HG02973 (cell line): Measurements from ENCODE around the gene HOXA3.

Experiments
- ATAC-seq: cut with Tn5 transposase; IDR thresholded peaks from one replicate; pipeline ENCODE4 v1.9.1; 2021; ENCODE audit warnings: moderate library complexity; ENCODE audit not compliant: unreplicated experiment

HOXA3 gene

DNA sequence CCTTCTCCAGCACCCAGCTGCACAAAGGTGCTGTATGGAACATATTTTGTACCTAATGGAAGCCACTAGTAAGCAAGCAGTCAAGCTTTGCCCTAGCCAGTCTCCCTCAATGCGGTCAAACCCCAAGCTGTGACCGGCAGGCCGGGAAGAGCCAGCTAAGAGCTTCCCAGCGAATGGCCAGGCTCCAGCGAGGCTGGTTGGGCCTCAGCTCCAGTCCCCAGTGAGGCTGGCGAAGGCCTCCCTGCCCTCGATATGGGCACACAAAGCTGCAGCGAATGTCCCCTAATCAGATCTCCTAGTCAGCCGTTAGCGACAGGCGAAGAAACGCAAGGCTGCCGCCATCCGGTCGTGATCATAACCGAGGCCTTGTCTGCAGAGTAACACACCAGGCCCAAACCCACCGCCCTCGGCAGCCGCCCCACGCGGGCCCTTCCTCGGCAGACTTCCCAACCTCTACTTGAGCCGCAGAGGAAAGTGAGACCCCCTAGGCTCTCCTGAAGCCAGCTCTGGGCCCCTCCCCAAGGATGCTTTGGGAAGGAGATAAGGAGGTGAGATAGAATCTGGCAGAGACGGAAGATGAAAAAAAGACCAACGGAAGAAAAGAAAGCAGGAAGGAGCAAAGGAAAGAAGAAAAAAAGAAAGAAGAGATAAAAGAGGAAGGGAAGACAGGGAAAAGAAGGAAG is 16.0 kb upstream of the HOXA3 start:
- ATAC-seq = no peak

DNA sequence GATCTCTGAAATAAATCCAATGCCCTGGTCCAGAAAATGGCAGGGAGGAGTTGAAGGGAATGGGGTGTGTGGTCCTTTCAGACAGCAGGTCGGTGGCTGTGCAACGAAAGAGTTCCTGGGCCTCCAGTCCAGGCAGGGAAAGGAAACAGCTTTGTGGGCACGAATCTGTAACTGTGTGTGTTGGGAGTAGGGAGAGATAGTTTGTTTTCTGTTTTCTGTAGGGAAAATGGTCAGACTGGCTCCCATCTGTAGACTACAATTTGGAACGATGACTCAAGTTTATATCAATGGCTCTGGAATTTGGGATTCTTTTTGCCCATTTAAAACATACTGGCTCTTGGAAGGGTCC is 15.5 kb upstream of the HOXA3 start:
- no peak for ATAC-seq

DNA sequence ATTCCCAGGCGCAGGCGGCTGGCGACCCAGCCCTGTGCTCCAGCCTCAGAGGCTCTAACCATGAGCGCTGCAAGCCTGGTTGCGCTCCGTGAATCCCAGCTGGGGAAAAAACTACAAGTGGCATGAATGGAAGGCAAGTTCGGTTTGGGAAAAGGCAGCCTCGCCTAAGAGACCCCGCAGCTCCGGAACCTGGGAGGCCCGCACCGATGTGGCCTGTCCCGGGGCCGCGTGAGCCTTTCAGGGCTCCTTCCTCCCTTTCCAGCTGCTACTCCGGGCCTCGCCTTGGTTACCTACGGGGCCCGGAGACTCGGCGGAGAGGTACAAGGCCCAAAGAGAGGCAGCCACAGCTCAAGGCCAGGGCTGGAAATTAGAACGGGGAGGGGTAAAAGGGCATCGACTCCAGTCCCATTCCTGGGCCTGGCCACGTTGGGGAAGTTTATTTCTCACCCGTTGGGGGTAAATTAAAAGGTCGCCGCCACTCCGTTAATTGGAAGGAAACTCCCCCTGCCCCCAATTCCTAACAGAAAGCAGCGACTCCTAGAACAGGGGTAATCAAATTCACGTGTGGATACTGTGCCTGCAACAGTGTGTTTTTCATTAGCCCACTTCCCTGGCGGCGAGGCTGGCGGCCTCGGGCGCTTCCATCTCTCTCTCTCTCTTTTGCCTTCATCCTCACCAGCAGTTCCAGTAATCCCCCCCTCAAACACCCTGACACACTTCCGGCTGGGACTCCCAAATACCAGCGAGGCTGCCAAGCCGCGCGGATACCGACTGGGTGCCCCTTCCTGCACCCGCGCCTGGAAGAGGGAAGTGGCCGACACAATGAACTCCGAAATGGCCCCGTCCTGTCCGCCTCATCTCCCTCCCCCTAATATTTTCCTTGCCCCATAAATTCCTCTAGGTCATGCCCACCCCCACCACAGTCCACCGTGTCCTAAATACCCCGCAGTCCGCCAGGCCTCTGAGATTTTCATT is 14.4 kb upstream of the HOXA3 start:
- no peak for ATAC-seq

DNA sequence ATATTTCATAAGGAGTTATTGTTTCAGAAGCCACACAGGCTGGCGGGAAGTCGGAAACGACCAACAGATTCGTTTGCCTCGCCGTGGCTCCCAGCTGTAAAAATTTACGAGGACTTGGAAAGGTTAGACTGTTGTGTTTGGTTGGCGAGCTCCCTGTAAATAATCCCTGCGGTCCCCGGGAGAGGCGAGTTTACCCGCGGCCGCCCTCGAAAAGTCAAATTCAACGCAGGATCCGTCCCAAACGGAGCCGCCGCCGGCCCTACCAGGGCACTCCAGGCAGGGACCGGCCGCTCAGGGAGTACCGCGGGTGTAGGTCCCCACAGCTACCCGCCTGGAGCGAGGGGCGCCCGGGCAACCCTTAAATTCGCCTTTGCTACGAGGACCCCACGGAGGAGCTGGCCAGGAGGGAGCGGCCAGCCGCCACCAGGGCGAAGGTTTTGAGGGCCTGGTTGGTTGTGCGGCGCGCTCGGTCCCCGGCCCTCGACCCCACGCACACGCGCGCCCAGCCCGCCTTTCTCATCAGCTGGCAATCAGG is 13.7 kb upstream of the HOXA3 start:
- ATAC-seq = no peak

DNA sequence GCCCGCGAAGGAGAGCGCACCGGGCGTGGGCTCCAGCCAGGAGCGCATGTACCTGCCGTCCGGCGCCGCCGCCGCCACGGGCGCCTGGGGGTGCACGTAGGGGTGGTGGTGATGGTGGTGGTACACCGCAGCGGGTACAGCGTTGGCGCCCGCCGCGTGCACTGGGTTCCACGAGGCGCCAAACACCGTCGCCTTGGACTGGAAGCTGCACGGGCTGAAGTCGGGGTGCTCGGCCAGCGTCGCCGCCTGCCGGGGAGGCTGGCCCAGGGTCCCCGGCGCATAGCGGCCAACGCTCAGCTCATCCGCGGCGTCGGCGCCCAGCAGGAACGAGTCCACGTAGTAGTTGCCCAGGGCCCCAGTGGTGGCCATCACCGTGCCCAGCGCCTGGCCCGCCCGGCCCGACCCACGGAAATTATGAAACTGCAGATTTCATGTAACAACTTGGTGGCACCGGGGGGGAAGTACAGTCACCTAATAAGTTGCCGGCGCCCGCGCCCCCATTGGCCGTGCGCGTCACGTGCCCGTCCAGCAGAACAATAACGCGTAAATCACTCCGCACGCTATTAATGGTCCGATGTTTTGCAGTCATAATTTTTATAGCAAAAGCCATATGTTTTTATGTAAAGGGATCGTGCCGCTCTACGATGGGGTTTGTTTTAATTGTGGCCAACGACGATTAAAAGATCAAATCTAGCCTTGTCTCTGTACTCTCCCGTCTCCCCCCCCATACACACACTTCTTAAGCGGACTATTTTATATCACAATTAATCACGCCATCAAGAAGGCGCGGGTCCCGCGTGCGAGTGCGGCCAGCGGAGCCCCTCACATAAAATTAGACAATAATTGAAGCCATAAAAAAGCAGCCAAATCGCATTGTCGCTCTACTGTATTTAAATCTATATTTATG is 13.0 kb upstream of the HOXA3 start, which contains the start of gene HOXA9:
Gene HOXA9 (minus strand): TSS at position 449 of the 907 bp plus-strand sequence. CDS start 80 bp downstream, at position 369.
- no peak for ATAC-seq

DNA sequence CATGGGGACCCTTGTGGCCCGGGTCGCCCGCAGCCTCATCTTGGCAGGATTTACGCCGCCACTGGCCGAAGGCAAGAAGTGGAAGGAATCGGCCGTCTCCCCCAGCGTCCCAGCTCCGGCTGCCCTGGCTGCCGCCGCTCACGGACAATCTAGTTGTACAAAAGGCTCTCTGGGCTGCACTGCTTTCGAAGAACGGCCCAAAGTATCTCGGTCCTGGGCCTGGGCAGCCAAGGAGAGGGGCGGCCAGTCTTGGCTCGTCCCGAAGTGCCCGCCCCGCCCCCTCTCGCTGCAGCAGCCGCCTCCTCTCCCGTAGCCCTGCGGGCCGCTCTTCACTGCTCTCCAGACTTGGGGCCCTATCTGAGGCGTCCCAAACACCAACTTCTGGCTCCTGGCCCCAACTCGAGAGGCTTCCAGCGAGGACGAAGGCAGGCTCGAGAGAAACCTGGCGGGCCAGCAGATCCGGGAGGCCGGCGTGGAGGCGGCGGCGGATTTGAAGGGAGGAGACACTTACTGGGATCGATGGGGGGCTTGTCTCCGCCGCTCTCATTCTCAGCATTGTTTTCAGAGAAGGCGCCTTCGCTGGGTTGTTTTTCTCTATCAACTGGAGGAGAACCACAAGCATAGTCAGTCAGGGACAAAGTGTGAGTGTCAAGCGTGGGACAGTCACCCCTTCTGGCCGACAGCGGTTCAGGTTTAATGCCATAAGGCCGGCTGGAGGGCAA is 12.1 kb upstream of the HOXA3 start:
- no peak for ATAC-seq

DNA sequence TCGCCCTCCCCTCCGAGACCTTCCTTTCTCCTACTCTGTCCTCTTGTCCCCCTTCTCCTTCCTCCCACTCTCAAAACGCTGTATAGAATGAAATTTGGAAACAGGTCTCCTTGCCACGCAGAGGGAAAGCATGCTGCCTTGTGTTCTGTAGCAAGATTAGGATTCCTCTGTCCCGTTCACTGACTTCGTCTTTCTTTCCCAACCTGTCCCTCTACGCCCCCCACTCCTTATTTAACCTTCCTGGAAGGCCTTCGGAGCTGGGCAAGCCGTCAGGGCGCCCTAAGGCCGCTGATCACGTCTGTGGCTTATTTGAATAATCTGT is 11.6 kb upstream of the HOXA3 start:
- ATAC-seq = no peak

DNA sequence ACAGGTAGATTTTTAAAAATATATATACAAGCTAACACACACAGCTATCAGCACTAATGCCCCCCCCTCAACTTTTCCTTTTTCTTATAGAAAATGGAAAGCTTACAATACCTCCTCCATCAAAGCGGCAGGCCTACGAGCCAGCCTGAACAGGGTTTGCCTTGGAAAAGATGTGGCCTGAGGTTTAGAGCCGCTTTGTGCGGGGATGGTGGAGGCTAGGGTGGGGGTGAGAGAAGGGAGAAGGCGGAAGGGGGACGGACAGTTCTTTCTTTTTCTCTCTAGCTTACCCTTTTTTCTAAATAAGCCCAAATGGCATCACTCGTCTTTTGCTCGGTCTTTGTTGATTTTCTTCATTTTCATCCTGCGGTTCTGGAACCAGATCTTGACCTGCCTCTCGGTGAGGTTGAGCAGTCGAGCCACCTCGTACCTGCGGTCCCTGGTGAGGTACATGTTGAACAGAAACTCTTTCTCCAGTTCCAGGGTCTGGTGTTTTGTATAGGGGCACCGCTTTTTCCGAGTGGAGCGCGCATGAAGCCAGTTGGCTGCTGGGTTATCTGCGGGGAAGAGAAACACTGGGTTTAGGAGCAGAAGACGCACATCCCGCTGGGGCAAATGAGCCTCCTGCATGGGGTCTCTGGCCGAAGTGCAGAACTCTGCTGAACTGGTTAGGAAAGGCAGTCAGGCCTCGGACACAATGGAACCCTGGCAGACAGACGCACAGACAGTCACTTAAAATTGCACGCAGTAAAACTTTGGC is 11.1 kb upstream of the HOXA3 start:
- no peak for ATAC-seq

DNA sequence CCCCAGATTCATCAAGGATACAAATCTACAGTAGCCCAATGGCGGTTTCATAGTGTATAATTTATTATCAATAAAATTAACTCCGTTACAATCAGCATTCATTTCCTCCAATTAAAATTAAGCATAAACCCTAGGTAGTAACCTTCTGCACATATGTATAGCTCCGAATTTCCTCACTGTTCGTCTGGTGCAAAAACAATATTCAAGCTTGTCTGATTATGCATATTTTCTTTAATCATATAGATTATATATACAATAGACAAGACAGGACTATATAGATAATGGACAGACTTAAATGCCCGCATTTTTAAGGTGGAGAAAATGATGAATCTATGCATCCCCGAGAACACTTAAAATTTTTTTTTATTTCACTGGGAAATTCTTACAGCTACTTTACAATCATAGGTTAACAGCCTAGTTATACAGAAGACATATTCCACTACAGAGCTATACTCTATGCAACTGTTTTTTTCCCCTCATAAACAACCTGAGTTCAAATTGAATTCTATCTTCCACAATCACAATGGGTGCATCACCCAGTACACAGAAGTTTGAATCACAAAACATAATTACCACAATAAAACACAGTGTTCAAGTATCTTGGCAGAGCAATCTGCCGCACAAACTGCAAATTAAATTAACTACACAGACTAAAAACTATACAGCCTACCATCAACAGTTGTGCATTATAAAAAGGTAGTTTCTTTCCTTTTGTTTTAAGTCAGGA is 10.3 kb upstream of the HOXA3 start:
- ATAC-seq = no peak

DNA sequence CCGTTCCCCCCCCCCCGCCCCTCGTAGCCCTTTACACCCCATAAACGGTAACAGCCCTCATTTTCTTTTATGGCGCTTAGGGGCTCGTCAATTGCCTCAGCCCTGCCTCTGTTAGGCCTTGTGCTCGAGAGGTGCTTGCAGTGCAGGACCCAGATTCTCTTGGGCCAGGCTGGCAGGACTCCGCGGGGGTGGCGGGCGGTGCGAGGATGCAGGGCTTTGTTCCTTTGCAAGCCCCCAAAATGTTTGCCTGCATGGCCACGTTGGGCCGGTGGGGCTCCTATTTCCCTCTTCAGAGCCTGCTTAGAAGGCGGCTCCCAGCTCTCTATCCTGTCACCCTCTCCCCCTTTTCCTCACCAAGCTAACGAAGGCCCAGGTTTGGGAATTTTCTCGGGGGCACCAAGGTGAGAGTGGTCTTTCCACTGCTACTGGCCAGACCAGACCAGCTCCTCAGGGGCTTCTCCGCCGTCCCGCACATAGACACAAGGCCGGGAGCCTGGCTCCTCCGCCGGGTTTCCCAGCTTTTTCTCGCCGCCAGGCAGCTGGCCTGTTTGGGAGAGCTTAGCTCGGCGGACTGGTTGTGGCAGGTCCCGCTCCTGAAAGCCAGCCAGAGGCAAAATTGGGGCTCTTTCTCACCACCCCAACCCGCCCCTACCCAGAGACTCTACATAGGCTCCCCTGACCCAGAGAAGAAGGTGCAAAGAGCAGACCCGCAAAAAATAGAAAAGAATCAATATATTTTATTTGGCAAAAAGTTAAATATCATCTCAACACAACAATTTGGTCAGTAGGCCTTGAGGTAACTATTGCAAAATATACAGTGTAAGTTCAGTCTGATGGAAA is 9.6 kb upstream of the HOXA3 start:
- no peak for ATAC-seq

DNA sequence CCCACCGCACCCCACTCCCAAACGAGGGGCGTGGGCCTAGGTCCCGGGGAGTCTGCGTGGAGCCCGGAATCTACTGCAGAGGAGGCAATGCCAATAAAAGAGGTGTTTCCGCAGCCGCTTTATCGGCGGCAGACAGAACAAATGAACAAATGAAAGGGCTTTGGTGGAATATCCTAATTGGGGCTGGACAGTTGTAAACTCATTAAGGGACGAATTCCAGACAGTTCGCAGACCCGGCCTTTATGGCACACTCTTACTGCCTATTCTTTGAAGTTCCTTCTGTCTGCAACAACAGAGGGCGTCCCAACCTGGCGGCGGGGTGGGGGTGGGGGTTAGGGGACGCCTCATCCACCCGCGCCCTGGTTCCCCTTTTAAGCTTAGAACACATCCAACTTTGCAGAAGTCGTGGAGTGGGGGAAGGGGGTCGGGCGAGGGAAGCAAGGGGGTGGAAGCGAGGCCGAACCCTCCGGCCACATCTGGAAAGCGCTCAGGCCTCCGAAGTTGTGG is 8.9 kb upstream of the HOXA3 start:
- no peak for ATAC-seq

DNA sequence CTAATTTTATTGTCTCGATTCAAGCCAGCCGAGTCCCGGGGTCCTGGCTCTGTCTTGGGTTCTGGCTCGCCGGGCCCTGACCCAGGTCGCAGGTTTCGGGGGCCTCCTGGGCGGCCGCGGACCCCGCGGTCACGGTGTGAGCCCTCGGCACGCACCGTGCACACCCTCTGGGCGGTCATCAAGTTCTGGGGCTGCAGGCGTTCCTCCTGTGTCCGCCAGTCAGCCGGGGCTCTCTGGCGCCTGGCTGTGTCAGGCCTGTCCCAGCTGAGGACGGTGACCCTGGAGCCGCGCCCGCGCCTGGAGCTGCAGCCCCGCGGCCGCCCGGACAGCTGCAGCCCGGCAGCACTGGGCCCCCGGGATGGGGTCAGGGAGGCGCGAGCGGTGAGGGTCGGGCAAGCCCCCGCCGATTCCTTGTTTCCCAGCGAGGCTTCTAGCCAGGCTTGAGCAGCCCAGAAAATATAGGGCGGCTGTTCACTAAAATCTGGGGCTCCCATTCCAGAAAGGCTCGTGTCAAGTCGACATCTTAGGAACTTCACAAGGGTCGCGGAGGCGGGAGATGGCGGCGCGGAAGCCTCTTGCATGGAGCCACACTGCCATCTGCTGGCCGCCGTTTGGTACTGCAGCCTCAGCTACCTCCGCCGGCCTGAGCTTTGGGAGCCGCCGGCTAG is 8.3 kb upstream of the HOXA3 start:
- ATAC-seq = no peak

DNA sequence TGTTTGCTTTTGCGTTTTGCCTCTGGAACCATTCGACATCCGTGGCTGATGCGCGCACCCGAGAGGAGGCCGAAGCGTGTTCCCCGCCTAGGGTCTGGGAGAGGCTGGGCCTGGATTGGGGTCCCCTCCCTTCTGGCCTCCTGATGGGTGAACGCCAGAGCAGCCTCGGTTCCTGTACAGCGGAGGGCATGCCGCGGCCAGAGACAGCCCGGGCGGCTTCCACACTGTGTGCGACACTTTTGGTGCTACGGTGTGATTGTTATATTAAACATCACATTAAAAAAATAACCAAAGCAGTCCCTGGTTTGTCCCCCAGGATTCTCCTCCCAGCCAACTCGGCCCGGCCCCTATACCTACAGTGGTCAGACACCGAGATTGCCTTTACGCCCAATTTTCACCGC is 7.8 kb upstream of the HOXA3 start:
- no peak for ATAC-seq

DNA sequence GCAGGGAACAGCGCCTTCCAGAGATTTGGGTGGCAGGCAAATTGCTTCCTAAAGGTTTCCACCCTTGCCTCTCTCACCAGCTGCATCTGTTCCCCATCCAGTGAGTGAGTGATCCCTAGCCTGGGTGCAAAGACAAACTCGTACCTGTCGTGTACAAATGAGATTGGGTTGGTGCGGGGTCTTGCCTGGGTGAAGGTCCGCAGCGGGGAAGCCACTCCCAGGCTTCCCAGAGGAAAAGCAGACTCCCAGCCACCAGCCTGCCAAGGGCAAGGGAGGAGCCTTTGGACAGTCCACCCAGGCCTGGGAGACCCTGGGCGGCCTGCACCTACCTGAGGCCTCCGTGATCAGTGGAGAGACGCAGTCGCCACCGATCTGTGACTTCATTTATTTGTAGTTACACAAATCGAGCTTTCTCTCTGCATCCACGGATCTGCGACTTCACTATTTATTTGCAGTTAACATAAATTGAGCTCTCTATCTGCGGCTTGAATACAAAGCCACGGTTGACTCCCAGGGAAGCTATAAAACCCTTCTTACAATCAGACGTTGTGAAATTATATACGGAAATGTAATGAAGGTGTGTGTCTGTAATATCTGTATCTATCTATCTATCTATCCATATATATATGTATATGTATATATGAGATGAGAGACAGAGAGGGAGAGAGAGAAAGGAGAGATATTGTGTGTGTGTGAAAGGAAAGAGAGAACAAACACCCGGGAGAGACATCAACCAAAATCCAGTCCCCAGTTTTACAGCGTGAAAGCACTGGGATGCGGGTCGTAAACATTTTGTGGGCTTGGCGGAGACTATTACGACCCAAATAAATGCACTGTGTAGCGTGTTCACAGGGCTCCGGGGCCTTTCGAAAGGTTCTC is 7.1 kb upstream of the HOXA3 start:
- ATAC-seq = no peak

DNA sequence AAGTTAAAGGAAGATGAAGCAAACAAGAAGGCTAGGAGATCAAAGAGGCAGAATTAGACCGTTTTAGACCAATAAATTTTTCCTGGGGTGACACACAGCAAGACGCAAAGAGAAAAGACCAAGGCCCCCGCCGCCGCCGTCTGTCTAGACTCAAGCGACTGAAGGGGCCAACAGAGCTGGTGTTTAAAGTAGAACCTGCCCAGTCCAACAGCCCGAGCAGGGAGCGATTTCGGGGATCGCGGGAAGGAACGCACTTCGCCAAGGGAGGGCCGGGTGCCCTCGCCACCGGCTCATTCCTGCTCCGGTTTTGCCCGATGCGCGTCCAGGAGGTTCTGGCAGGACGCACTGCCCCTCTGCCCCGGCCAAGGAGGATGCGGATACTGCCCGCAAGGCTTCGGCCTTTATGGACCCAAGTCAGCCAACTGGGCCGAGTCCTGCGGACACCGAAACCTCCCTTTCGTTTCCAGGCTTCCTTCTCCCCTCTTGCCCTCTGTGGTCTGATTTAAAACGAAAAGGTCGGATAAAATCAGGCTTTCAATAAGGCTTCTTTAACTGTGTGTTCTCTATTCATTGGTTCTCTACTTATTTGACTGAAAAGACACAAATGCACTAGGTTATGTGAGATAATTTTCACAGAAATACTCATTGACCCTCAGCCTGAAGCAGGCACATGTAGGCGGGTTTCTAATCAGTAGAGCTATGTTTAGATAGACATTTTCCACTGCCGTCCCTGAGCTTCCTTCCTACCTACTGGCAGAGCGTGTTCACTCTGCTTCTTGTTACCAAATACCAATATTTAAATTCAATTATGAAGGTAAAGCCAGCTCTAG is 6.3 kb upstream of the HOXA3 start:
- no peak for ATAC-seq
